Body of pancreas (tissue), 4 donors: ENCODE results near the gene YIPF7. TPM values are rescaled to one million over a fixed set of nuclear protein-coding genes. Genes with fewer than 3 reads are reported as not detected.

Source experiments
- ATAC-seq: fragments of 150-250 bp; one replicate; pipeline ENCODE4 v1.9.1; 2016
- DNase-seq, 4 donors: peaks; one replicate each; pipeline ENCODE4 v3.0.0-alpha.2; 2019
- H3K27ac ChIP-seq, 4 donors: fragments of 200-600 bp; sonication (generic); 1 replicate in 3 of 4; 2 replicates in 1 of 4; pipeline versions ENCODE4 v1.5.1 to v1.6.1; 2016 to 2019; ENCODE audit warnings: mild to moderate bottlenecking in 1 of 4, mixed read lengths in 1 of 4, moderate library complexity in 1 of 4
- H3K27me3 ChIP-seq, 2 donors: fragments of 200-600 bp; sonication (generic); one replicate each; pipeline ENCODE4 v1.6.0; 2016; ENCODE audit warnings: mild to moderate bottlenecking in 1 of 2
- H3K36me3 ChIP-seq, 2 donors: fragments of 200-600 bp; sonication (generic); replicated peaks in 1 of 2; 2 replicates each; pipeline ENCODE4 v1.5.1; 2016; ENCODE audit warnings: low read depth in 2 of 2; ENCODE audit not compliant: insufficient read depth in 1 of 2
- H3K4me1 ChIP-seq: fragments of 200-600 bp; sonication (generic); one replicate; pipeline ENCODE4 v1.6.0; 2016
- H3K4me3 ChIP-seq, 2 donors: fragments of 200-600 bp; sonication (generic); 1 replicate in 1 of 2; 2 replicates in 1 of 2; pipeline ENCODE4 v1.5.1; 2016 to 2019
- H3K9me3 ChIP-seq, 3 donors: fragments of 200-600 bp; sonication (generic); 1 replicate in 2 of 3; 2 replicates in 1 of 3; pipeline ENCODE4 v1.5.1; 2016
- CTCF ChIP-seq, 7 experiments: fragments of 450-650 bp in 4 of 7; fragments of 200-600 bp in 3 of 7; sonication (generic) in 3 of 7; IDR thresholded peaks; one replicate each; pipeline ENCODE4 v1.5.1; 2016 to 2019; ENCODE audit warnings: antibody characterized with exemption in 7 of 7
- POLR2A ChIP-seq, 3 donors: fragments of 450-650 bp; IDR thresholded peaks; one replicate each; pipeline ENCODE4 v1.6.1; 2016; ENCODE audit warnings: antibody characterized with exemption in 3 of 3, mild to moderate bottlenecking in 2 of 3
- WGBS, 2 donors: methylation state at CpG; one replicate each; pipeline ENCODE4 v1.1.5; 2017; 5-methylcytosine and 5-hydroxymethylcytosine counted together
- intact Hi-C: fragments of 100-400 bp; cut with DNase I; formaldehyde crosslinking; loops from one replicate; pipeline ENCODE4 v1.15.1; 2023
- total RNA-seq, 2 donors: library from RNA; depleted of rRNA; stranded (reverse); fragments of >200 nt; gene quantifications; one replicate each; pipeline ENCODE4 v1.1.0, GENCODE V29; 2016

The YIPF7 gene
- total RNA-seq, 2 donors from 2014 or later: not detected

- intact Hi-C loops: no loop called here
- Histone ChIP-seq H3K9me3 (no peaks in the 10 kb centered on the region), H3K4me3 (no peak overlapping the region), H3K27me3 (no peaks in the 10 kb centered on the region), H3K36me3 (no peaks in the 10 kb centered on the region), H3K4me1 (no peaks in the 10 kb centered on the region), H3K27ac (no peak overlapping the region)
- WGBS, 2 donors: 62 to 70% methylated on average over 4 of the region's 4 CpGs
- DNase-seq: no peak
- no peak for TF ChIP-seq POLR2A (IDR thresholded peaks at IDR 0.05)
- no peak for TF ChIP-seq CTCF (IDR thresholded peaks at IDR 0.05)
- no peak for ATAC-seq
Measured at GRCh38 chr4:44670506-44671199, 19.2 kb upstream of the YIPF7 start.

GRCh38 chr4:44668526-44668925 lies 17.1 kb upstream of the YIPF7 start:
- no peak overlapping the region for H3K4me3 ChIP-seq
- H3K4me1 ChIP-seq: no peaks in the 10 kb centered on the region
- H3K9me3 ChIP-seq: no peaks in the 10 kb centered on the region
- ATAC-seq (no peak), DNase-seq (no peak)
- no peaks in the 10 kb centered on the region for H3K27me3 ChIP-seq
- intact Hi-C loops: no loop called here
- WGBS, 2 donors: 42 to 51% methylated on average over 2 of the region's 2 CpGs
- H3K27ac ChIP-seq: no peak overlapping the region
- TF ChIP-seq POLR2A (IDR thresholded peaks at IDR 0.05) (no peak), CTCF (IDR thresholded peaks at IDR 0.05) (no peak)
- no peaks in the 10 kb centered on the region for H3K36me3 ChIP-seq

- H3K36me3 ChIP-seq: no peaks in the 10 kb centered on the region
- H3K4me1 ChIP-seq: no peaks in the 10 kb centered on the region
- TF ChIP-seq CTCF (IDR thresholded peaks at IDR 0.05) (no peak), POLR2A (IDR thresholded peaks at IDR 0.05) (no peak)
- no peak overlapping the region for H3K27ac ChIP-seq
- no peaks in the 10 kb centered on the region for H3K27me3 ChIP-seq
- no peaks in the 10 kb centered on the region for H3K9me3 ChIP-seq
- ATAC-seq (no peak), DNase-seq (no peak)
- H3K4me3 ChIP-seq: no peak overlapping the region
- WGBS, 2 donors: 76 to 90% methylated on average over 16 to 19 of the region's 20 CpGs
- intact Hi-C loops: no loop called here
Measured at GRCh38 chr4:44663539-44664263, 12.3 kb upstream of the YIPF7 start.

- WGBS, 2 donors: 39 to 51% methylated on average over 2 of the region's 2 CpGs
- Histone ChIP-seq H3K4me1 (no peaks in the 10 kb centered on the region), H3K4me3 (no peak overlapping the region), H3K36me3 (no peaks in the 10 kb centered on the region), H3K9me3 (no peaks in the 10 kb centered on the region), H3K27me3 (no peaks in the 10 kb centered on the region), H3K27ac (no peak overlapping the region)
- TF ChIP-seq POLR2A (IDR thresholded peaks at IDR 0.05) (no peak), CTCF (IDR thresholded peaks at IDR 0.05) (no peak)
- no peak for DNase-seq
- intact Hi-C loops: no loop called here
- ATAC-seq: no peak
Measured at GRCh38 chr4:44662623-44663005, 11.2 kb upstream of the YIPF7 start.
